Neural progenitor cell (in vitro differentiated cells): ENCODE results near the gene RUFY1.

Source experiments
- CTCF ChIP-seq: fragments of 200-600 bp; sonication (generic); IDR thresholded peaks from 2 replicates; pipeline ENCODE4 v1.5.1; 2017; ENCODE audit warnings: antibody characterized with exemption, mild to moderate bottlenecking
- EZH2 ChIP-seq: fragments of 200-600 bp; sonication (generic); IDR thresholded peaks from 2 replicates; pipeline ENCODE4 v1.6.1; 2017; ENCODE audit warnings: antibody characterized with exemption, mild to moderate bottlenecking, moderate library complexity
- EZH2phosphoT487 ChIP-seq: fragments of 200-600 bp; sonication (generic); IDR thresholded peaks from 2 replicates; pipeline ENCODE4 v1.6.1; 2017; ENCODE audit warnings: antibody characterized with exemption

- TF ChIP-seq CTCF = no peak
- TF ChIP-seq EZH2phosphoT487 = no peak
- TF ChIP-seq EZH2 = no peak
These were observed 60.0 kb downstream of the RUFY1 start for GRCh38 chr5:179610109-179610902.
